GM12872 (cell line): ENCODE data around the gene ST8SIA6.

Source experiments
- TF ChIP-seq, protein P1 (sequence below): IDR thresholded peaks from 3 replicates; pipeline ENCODE4 v1.5.1; 2011; ENCODE audit warnings: low read depth, mild to moderate bottlenecking, low read length, moderate library complexity; ENCODE audit not compliant: insufficient read depth

ST8SIA6 gene, protein sequence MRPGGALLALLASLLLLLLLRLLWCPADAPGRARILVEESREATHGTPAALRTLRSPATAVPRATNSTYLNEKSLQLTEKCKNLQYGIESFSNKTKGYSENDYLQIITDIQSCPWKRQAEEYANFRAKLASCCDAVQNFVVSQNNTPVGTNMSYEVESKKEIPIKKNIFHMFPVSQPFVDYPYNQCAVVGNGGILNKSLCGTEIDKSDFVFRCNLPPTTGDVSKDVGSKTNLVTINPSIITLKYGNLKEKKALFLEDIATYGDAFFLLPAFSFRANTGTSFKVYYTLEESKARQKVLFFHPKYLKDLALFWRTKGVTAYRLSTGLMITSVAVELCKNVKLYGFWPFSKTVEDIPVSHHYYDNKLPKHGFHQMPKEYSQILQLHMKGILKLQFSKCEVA

GRCh38 chr10:17454161-17455014 is at the start of gene ST8SIA6:
Gene ST8SIA6, minus strand, starts transcription at chr10:17454595. Its CDS starts 340 bp downstream, at chr10:17454255.
- TF ChIP-seq, protein P1, sequence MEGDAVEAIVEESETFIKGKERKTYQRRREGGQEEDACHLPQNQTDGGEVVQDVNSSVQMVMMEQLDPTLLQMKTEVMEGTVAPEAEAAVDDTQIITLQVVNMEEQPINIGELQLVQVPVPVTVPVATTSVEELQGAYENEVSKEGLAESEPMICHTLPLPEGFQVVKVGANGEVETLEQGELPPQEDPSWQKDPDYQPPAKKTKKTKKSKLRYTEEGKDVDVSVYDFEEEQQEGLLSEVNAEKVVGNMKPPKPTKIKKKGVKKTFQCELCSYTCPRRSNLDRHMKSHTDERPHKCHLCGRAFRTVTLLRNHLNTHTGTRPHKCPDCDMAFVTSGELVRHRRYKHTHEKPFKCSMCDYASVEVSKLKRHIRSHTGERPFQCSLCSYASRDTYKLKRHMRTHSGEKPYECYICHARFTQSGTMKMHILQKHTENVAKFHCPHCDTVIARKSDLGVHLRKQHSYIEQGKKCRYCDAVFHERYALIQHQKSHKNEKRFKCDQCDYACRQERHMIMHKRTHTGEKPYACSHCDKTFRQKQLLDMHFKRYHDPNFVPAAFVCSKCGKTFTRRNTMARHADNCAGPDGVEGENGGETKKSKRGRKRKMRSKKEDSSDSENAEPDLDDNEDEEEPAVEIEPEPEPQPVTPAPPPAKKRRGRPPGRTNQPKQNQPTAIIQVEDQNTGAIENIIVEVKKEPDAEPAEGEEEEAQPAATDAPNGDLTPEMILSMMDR = no peak

DNA sequence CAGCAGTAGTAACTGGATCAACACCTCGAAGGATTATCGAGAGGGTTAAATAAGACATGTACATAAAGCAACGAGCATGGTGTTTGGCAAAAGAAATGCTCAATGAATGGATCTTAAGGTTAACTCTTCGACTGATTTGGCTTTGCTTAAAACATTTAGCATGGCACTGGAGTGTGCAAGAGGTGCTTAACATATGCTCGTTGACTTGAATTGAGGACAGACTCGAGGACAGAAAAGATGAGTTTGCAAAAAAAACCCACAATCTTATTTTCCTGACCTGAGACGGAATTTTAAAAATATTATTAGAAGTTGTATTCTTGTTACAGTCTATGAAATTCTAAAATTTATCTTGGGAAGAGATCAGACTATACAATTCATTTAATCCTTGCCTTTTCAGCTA is 49.4 kb upstream of the ST8SIA6 start:
- TF ChIP-seq, protein P1 = no peak

- TF ChIP-seq, protein P1 = no peak
Measured at GRCh38 chr10:17502814-17503213, 48.4 kb upstream of the ST8SIA6 start.

DNA sequence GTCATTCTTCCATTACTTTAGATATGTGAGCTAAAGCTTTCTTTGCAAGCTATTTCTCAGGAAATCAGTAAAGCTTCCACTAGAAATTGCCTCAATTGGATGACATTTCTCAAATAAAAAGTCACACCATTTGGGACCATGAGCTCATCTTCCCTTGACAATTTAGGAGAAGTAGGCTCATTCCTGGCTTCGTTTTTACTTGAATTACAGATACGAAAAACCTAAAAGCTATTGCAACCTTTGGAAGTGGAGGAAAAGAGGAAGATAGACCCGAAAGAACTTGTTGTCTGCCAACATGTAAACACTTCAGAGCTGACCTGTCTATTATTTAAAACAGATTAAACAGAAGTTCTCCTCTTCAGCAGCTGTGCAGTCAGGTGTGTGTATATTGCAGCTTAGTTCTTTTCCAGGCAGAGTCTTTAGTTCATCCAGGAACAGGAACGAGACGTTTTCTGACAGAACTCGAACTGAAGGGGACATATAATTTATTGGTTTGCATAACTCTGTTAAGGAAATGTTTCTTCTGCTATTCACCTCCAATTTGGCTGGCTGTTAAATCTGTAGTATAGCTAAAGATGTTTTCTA is 43.1 kb upstream of the ST8SIA6 start:
- TF ChIP-seq, protein P1 = no peak

DNA sequence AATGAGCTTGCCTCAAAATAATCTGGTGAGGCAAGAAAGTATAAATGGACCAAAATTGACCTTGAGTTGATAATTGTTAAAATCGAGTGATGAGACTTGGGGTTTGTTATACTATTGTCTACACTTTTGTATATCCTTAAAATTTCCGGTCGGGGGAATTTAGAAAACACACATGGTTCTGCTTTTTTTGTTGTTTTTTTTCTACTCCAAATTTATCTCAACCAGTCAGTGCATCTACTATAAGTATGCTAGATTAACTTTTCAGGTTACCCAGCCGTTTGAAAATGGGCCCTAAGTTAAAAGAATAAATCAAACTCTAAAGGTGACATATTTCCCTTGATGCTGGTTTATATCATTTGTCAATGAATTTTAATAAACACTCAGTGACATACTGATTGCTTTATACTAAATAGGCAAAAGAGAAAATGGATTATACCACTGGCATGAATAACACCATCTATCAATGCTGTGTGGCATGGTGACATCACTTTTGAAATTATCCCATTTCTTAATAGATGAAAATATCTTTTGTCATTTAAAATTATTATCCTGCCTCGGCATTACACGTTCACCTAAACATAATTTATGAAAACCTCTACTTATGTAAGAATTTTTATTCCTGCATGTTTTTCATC is 40.3 kb upstream of the ST8SIA6 start:
- TF ChIP-seq, protein P1 = no peak

DNA sequence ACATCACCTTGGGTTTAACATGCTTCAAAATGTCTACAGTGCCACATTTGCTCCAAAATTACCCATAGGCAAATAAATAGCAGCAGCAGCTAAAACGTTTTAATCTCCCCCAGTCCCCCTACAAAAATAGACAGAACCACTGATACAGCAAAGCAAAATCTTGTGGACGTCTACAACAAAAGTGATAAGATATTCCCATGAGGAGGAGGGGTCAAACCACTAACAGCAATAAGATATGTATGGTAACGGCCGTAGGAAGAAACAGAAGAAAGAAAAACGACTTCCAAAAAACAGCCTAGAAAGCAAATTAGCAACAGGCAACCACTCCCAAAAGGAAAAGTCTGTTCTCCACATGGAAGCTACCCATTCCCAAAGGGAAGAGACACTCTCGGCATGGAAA is 34.5 kb upstream of the ST8SIA6 start:
- TF ChIP-seq, protein P1 = no peak

GRCh38 chr10:17483079-17483478 is 28.7 kb upstream of the ST8SIA6 start:
- TF ChIP-seq, protein P1 = no peak
